OCI-LY1 (cell line): Measurements from ENCODE around the gene PIK3C2B.

Experiments
- CTCF ChIP-seq: fragments of 200-600 bp; sonication (generic), shearing (Covaris generic); IDR thresholded peaks from 2 replicates; pipeline ENCODE4 v1.5.1; 2017; ENCODE audit warnings: mild to moderate bottlenecking, antibody characterized with exemption, low read length, moderate library complexity, mixed read lengths
- EZH2 ChIP-seq: fragments of 200-600 bp; sonication (generic), shearing (Covaris generic); IDR thresholded peaks from 2 replicates; pipeline ENCODE4 v1.8.0; 2017; ENCODE audit warnings: borderline replicate concordance, mixed run types, mild to moderate bottlenecking, antibody characterized with exemption, low read length, moderate library complexity, mixed read lengths

DNA sequence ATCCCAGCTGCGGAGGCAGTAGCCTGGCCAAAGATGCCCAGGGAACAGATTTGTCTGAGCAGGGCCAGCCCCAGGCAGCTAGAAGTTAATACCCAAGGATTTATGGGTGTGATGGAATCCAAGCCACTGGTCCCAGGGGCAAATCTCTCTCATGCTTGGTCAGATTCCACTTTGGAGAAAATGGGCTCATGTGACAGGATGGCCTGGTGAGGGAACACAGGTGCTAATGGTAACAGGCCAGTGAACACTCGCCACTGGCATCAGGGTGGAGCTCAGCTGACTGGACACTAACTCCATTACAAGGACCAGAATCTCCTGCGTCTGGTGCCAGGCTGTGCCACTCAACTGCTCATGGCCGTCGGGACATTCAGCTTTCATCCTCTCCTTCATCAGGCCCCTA, 33.6 kb upstream of the PIK3C2B start:
- TF ChIP-seq CTCF: no peak
- TF ChIP-seq EZH2: no peak
